Measurements from ENCODE around the gene MC2R. TPM values are rescaled to one million over a fixed set of nuclear protein-coding genes. Genes with fewer than 3 reads are reported as not detected.

The MC2R gene
- total and polyA plus RNA-seq, 2 of the 4 experiments (the other 2 are of a cell fraction) = not detected

DNA sequence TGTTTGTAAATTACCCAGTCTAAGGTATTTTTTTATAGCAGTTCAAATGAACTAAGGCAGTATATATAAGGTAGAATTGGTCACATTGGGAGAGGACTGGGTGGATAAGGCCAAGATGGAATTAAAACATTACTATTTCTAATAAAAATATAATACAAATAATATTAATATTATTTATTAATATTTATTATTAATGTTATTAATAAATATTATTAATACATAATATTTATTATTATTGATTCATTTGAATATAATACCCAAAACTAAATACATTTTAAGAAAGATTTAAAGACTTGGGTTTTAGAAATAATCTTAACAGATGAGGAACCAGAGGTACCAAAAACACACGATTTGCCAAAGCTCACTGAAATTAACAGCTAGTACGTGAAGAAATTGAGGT is 30.5 kb upstream of the MC2R start:
- Histone ChIP-seq H3K9me1 (ENCODE audit: insufficient read depth, low read length) (no peaks in the 10 kb centered on the region), H3K36me3 (ENCODE audit: control insufficient read depth, insufficient read depth, low read length) (no peaks in the 10 kb centered on the region), H2BK120ac (ENCODE audit: low read depth, low read length) (no peak overlapping the region), H2AK5ac (ENCODE audit: low read depth, low read length) (no peak overlapping the region), H3K79me1 (ENCODE audit: low read depth in 1 of 2, low read length in 2 of 2) (no peaks in the 10 kb centered on the region), H2BK20ac (ENCODE audit: low read depth, low read length) (no peak overlapping the region), H3K27ac (ENCODE audit: insufficient read depth, low read length) (no peak overlapping the region), H2AFZ (replicated peaks; ENCODE audit: low read length, poor library complexity) (no peak overlapping the region), H3K4me1 (ENCODE audit: control insufficient read depth, insufficient read depth, low read length) (no peaks in the 10 kb centered on the region), H3K4ac (ENCODE audit: low read depth, low read length) (no peak overlapping the region), H2BK15ac (ENCODE audit: low read depth, low read length) (no peak overlapping the region), H3K18ac (ENCODE audit: low read depth, low read length) (no peak overlapping the region), H2BK5ac (ENCODE audit: low read depth, low read length, poor library complexity, severe bottlenecking) (no peak overlapping the region), H3K23ac (ENCODE audit: low read depth, low read length) (no peak overlapping the region), H4K5ac (ENCODE audit: low read depth, low read length) (no peak overlapping the region), H3K4me2 (ENCODE audit: low read depth, low read length) (no peak overlapping the region), H3K56ac (ENCODE audit: extremely low read depth, insufficient read depth, low read length) (no peak overlapping the region), H3K4me3 (ENCODE audit: insufficient read depth, low read depth, low read length) (no peak overlapping the region), H2AK9ac (replicated peaks; ENCODE audit: low read depth, low read length, poor library complexity) (no peak overlapping the region), H3K14ac (replicated peaks; ENCODE audit: low read depth, low read length) (no peak overlapping the region), H4K8ac (ENCODE audit: low read depth in 2 of 2, low read length in 2 of 2) (no peak overlapping the region), H3K9ac (ENCODE audit: low read depth, low read length) (no peak overlapping the region), H4K91ac (ENCODE audit: insufficient read depth, low read depth, low read length) (no peak overlapping the region), H4K20me1 (ENCODE audit: insufficient read depth, low read length) (no peaks in the 10 kb centered on the region), H3K9me3 (ENCODE audit: control insufficient read depth, insufficient read depth, low read length) (peaks cover 11% of the 10 kb centered on the region), H3K27me3 (ENCODE audit: control insufficient read depth, insufficient read depth, low read length) (no peaks in the 10 kb centered on the region)
- WGBS, 2 experiments (ENCODE audit: extremely low coverage in 2 of 2, insufficient read length in 1 of 2) = no CpG with 5 or more reads among the region's 2 CpGs
- ATAC-seq (ENCODE audit: low read depth) = no peak
- CTCF ChIA-PET = no interaction called here
- TF ChIP-seq, protein P1, sequence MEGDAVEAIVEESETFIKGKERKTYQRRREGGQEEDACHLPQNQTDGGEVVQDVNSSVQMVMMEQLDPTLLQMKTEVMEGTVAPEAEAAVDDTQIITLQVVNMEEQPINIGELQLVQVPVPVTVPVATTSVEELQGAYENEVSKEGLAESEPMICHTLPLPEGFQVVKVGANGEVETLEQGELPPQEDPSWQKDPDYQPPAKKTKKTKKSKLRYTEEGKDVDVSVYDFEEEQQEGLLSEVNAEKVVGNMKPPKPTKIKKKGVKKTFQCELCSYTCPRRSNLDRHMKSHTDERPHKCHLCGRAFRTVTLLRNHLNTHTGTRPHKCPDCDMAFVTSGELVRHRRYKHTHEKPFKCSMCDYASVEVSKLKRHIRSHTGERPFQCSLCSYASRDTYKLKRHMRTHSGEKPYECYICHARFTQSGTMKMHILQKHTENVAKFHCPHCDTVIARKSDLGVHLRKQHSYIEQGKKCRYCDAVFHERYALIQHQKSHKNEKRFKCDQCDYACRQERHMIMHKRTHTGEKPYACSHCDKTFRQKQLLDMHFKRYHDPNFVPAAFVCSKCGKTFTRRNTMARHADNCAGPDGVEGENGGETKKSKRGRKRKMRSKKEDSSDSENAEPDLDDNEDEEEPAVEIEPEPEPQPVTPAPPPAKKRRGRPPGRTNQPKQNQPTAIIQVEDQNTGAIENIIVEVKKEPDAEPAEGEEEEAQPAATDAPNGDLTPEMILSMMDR (conservative IDR thresholded peaks at IDR 0.05; ENCODE audit: low read depth, low read length) = no peak
- TF ChIP-seq RFX5 (IDR thresholded peaks at IDR 0.05; ENCODE audit: low read depth, low read length) = no peak
- TF ChIP-seq NFE2L2 (IDR thresholded peaks at IDR 0.05; ENCODE audit: low read depth, low read length) = no peak
- no peak for TF ChIP-seq POLR2A (IDR thresholded peaks at IDR 0.05; ENCODE audit: low read depth, low read length)
- TF ChIP-seq MAFK (IDR thresholded peaks at IDR 0.05; ENCODE audit: low read depth, low read length) = no peak
- no peak for TF ChIP-seq RAD21 (IDR thresholded peaks at IDR 0.05; ENCODE audit: low read length)
- TF ChIP-seq SMC3 (IDR thresholded peaks at IDR 0.05; ENCODE audit: low read depth, low read length) = no peak
- no peak for TF ChIP-seq CEBPB (IDR thresholded peaks at IDR 0.05; ENCODE audit: low read depth, low read length)
- no peak for TF ChIP-seq MAZ (IDR thresholded peaks at IDR 0.05; ENCODE audit: borderline replicate concordance, low read depth, low read length)
- no peak for TF ChIP-seq MXI1 (IDR thresholded peaks at IDR 0.05; ENCODE audit: borderline replicate concordance, low read depth, low read length)
- TF ChIP-seq RCOR1 (IDR thresholded peaks at IDR 0.05; ENCODE audit: insufficient replicate concordance, low read length) = no peak
- TF ChIP-seq, protein P2, sequence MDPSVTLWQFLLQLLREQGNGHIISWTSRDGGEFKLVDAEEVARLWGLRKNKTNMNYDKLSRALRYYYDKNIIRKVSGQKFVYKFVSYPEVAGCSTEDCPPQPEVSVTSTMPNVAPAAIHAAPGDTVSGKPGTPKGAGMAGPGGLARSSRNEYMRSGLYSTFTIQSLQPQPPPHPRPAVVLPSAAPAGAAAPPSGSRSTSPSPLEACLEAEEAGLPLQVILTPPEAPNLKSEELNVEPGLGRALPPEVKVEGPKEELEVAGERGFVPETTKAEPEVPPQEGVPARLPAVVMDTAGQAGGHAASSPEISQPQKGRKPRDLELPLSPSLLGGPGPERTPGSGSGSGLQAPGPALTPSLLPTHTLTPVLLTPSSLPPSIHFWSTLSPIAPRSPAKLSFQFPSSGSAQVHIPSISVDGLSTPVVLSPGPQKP (IDR thresholded peaks at IDR 0.05; ENCODE audit: borderline replicate concordance, low read depth, low read length) = no peak
- TF ChIP-seq BHLHE40 (IDR thresholded peaks at IDR 0.05; ENCODE audit: low read depth, low read length) = no peak
- TF ChIP-seq CHD1 (IDR thresholded peaks at IDR 0.05; ENCODE audit: low read depth, low read length) = no peak
- TF ChIP-seq FOS (IDR thresholded peaks at IDR 0.05; ENCODE audit: low read depth, low read length) = no peak
- TF ChIP-seq, protein P3, sequence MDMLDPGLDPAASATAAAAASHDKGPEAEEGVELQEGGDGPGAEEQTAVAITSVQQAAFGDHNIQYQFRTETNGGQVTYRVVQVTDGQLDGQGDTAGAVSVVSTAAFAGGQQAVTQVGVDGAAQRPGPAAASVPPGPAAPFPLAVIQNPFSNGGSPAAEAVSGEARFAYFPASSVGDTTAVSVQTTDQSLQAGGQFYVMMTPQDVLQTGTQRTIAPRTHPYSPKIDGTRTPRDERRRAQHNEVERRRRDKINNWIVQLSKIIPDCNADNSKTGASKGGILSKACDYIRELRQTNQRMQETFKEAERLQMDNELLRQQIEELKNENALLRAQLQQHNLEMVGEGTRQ (IDR thresholded peaks at IDR 0.05; ENCODE audit: low read depth, low read length) = no peak
- POLR2A ChIA-PET (ENCODE audit: unreplicated experiment) = no interaction called here
- dilution Hi-C loops (cut with HindIII; ENCODE audit: low sequenced_read_pairs, unreplicated experiment) = no loop called here
- no peak for DNase-seq
- no TSS peak for BruUV-seq (replicated peaks)
- intact Hi-C loops (cut with micrococcal nuclease) = no loop called here
- in situ Hi-C loops (cut with MboI; ENCODE audit: low sequenced_read_pairs) = loop anchor here (10.0 kb wide), 1 partner anchor 49 kb away; no protein-coding TSS in a partner anchor

Measured in IMR-90 (cell line).